Measurements from ENCODE around the gene MALRD1.

Gene MALRD1

GRCh38 chr10:19749185-19749729, 700.7 kb downstream of the MALRD1 start:
- TF ChIP-seq CTCF (IDR thresholded peaks at IDR 0.05; ENCODE audit: low read depth, low read length), result no peak
- Histone ChIP-seq H3K4me3 (ENCODE audit: low read depth, low read length) (no peak overlapping the region), H3K36me3 (no peaks in the 10 kb centered on the region), H3K27ac (no peak overlapping the region), H3K27me3 (ENCODE audit: insufficient read depth, low read depth, severe bottlenecking) (no peaks in the 10 kb centered on the region), H3K9me3 (ENCODE audit: severe bottlenecking) (no peaks in the 10 kb centered on the region)
- no peak for DNase-seq

GRCh38 chr10:19750972-19751371, 702.4 kb downstream of the MALRD1 start:
- no peaks in the 10 kb centered on the region for H3K27me3 ChIP-seq (ENCODE audit: insufficient read depth, low read depth, severe bottlenecking)
- no peak for DNase-seq
- H3K9me3 ChIP-seq (ENCODE audit: severe bottlenecking), result no peaks in the 10 kb centered on the region
- H3K27ac ChIP-seq, result no peak overlapping the region
- H3K36me3 ChIP-seq, result no peaks in the 10 kb centered on the region
- no peak for TF ChIP-seq CTCF (IDR thresholded peaks at IDR 0.05; ENCODE audit: low read depth, low read length)
- H3K4me3 ChIP-seq (ENCODE audit: low read depth, low read length), result no peak overlapping the region

GRCh38 chr10:19756919-19757318, 708.3 kb downstream of the MALRD1 start:
- Histone ChIP-seq H3K27me3 (ENCODE audit: insufficient read depth, low read depth, severe bottlenecking) (no peaks in the 10 kb centered on the region), H3K9me3 (ENCODE audit: severe bottlenecking) (no peaks in the 10 kb centered on the region), H3K4me3 (ENCODE audit: low read depth, low read length) (no peak overlapping the region), H3K27ac (no peak overlapping the region), H3K36me3 (no peaks in the 10 kb centered on the region)
- no peak for TF ChIP-seq CTCF (IDR thresholded peaks at IDR 0.05; ENCODE audit: low read depth, low read length)
- DNase-seq, result no peak

GRCh38 chr10:19762026-19762425, 713.4 kb downstream of the MALRD1 start:
- H3K4me3 ChIP-seq (ENCODE audit: low read depth, low read length), result no peak overlapping the region
- TF ChIP-seq CTCF (IDR thresholded peaks at IDR 0.05; ENCODE audit: low read depth, low read length), result no peak

GRCh38 chr10:19764111-19764510, 715.5 kb downstream of the MALRD1 start:
- H3K36me3 ChIP-seq, result no peaks in the 10 kb centered on the region

More at GRCh38 chr10:19762026-19762425, 713.4 kb downstream of the MALRD1 start:
- DNase-seq, result no peak
- Histone ChIP-seq H3K9me3 (ENCODE audit: severe bottlenecking) (no peaks in the 10 kb centered on the region), H3K36me3 (no peaks in the 10 kb centered on the region), H3K27ac (no peak overlapping the region), H3K27me3 (ENCODE audit: insufficient read depth, low read depth, severe bottlenecking) (no peaks in the 10 kb centered on the region)

More at GRCh38 chr10:19764111-19764510, 715.5 kb downstream of the MALRD1 start:
- DNase-seq, result no peak
- no peak overlapping the region for H3K4me3 ChIP-seq (ENCODE audit: low read depth, low read length)
- H3K27me3 ChIP-seq (ENCODE audit: insufficient read depth, low read depth, severe bottlenecking), result no peaks in the 10 kb centered on the region
- no peaks in the 10 kb centered on the region for H3K9me3 ChIP-seq (ENCODE audit: severe bottlenecking)
- TF ChIP-seq CTCF (IDR thresholded peaks at IDR 0.05; ENCODE audit: low read depth, low read length), result no peak
- H3K27ac ChIP-seq, result no peak overlapping the region

Measured in WERI-Rb-1 (cell line).